ENCODE data around the gene VASP.

VASP gene

DNA sequence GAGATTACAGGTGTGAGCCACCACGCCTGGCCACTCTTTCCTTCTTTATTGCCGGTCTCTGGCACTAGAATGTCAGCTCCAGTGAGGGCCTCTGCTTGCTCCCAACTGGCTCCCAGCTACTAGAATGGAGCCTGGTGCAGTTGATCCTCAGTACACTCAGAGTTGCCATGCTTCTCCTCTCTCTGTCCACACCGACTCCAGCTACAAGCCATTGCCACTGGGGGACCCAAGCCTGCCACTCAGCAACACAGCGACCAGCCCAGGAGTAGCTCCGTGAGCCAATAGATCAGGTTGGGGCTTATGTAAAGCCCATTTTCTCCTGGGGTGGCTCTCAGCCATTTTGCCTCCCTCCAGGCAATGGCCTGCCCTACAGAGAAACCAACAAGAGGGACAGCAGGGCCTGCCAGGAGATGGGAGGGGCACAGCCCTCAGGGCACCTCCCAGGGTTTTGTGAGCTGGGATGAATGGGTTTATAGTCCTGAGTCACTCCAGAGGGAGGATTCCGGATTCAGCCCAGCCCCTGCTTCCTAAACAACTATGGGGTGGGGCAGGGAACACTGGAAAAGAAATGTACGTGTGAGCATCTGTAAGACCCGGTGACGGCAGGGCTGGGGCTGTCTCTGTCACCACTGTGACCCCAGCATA is 40.8 kb downstream of the VASP start:
- in situ Hi-C loops (cut with MboI; ENCODE audit: low sequenced_read_pairs), result no loop called here

DNA sequence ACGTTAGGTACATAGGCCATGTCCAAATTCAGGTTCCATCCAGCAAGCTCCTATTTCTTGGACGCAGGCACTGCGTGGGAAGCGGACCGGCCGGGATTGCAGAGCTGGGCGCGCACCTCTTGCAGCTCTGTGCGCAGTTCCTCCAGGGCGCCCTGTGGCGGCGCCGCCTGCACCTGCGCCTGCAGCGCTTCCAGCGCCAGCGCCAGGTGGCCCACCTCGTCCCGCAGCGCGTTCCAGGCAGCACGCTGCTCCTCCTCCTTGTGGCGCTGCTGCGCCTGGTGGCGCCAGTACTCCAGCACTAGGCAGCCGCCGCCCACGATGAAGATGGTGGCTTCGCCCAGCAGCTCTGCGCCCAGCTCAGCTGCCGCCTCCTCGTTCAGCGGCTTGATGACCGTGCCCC is 46.2 kb downstream of the VASP start:
- in situ Hi-C loops (cut with MboI; ENCODE audit: low sequenced_read_pairs), result no loop called here

DNA sequence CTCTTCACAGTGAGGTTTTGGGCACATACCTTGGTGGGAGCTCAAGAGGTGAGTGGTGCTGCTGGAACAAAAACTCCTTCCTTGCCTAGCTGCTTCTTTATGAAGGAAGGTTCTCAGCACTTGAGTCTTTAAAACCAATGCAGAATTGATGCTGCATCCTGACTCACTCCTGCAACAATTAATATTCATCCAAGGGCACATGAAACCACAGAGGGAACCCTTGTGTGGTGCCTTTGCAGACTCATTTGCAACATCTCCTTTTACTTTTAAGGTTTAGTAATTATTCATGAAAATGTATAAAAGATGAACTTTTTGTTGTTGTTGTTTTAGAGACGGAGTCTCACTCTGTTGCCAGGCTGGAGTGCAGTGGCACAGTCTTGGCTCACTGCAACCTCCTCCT is 47.2 kb downstream of the VASP start:
- in situ Hi-C loops (cut with MboI; ENCODE audit: low sequenced_read_pairs), result no loop called here

DNA sequence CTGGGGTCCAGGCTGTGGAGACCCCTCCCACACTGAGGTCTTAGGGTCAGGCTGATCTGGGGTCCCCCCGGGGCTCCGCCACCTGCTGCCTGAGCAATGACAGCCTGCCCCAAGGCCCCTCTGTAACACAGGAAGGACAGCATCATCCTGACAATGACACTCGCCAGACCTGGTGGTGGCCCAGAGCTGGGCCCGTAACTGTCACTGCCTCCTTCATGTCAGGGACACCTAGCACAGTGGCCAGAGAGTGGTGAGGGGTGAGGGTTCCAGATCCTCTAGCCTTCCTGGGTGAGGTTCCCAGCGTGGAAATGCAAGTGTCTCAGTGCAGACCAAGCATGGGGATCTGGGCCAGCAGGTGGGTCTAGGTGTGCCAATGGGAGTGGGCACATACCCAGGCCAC is 49.6 kb downstream of the VASP start:
- in situ Hi-C loops (cut with MboI; ENCODE audit: low sequenced_read_pairs), result no loop called here

DNA sequence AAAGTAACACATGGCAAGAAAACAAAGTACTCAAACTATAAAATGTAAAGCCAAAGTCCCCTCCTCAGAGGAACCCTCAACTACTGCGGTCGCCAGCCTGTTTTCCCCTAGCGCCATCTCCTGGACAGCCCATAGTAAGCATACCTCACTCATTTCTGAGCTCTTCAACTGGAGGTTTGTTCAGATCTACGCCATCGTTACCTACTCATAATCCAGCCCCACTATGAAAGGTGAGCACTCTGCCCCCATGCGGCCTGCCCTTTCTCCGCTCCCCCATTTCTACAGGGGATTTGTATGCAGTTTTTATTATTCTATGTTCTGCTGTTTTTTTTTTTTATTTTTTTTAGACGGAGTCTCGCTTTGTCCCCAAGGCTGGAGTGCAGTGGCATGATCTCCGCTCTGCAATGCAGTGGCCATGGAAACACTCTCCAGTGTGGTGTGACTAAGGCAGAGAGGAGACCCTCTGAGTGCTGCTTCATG is 51.2 kb downstream of the VASP start:
- in situ Hi-C loops (cut with MboI; ENCODE audit: low sequenced_read_pairs), result no loop called here

DNA sequence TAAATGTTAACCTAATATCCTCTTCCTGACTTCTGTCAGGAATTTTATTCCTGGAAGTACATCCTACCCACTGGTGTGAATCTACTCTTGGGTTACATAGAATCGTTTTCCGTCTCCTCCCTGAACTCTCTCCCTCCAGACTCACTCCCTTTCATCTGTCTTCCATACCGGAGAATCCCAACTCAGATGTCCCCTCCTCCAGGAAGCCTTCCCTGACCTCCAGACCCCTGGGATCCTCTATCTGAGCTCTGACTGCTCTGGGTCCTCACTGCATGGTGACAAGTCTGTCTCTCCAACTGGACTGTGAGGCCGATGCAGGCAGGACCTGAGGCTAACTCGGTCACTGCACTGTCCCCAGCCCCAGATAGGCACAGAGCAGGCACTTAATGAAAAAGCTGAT is 52.8 kb downstream of the VASP start:
- in situ Hi-C loops (cut with MboI; ENCODE audit: low sequenced_read_pairs), result no loop called here

DNA sequence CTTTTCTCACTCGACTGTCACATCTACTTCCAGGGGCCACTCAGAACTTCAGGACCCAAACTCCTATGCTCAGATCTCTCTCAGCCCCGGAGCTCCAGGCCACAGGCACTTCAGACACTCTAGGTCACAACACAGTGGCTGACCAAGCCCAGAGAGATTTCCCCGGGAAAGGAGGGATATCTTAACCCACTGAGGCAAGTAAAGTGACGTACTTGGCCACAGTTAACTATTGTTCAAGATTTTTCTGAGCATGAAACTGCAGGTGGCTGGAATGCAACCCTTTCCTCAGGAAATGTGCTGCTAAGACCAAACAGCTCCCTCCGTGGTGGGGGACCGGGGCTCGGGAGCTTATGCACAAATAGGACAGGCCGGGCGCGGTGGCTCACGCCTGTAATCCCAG is 53.4 kb downstream of the VASP start:
- in situ Hi-C loops (cut with MboI; ENCODE audit: low sequenced_read_pairs), result no loop called here

DNA sequence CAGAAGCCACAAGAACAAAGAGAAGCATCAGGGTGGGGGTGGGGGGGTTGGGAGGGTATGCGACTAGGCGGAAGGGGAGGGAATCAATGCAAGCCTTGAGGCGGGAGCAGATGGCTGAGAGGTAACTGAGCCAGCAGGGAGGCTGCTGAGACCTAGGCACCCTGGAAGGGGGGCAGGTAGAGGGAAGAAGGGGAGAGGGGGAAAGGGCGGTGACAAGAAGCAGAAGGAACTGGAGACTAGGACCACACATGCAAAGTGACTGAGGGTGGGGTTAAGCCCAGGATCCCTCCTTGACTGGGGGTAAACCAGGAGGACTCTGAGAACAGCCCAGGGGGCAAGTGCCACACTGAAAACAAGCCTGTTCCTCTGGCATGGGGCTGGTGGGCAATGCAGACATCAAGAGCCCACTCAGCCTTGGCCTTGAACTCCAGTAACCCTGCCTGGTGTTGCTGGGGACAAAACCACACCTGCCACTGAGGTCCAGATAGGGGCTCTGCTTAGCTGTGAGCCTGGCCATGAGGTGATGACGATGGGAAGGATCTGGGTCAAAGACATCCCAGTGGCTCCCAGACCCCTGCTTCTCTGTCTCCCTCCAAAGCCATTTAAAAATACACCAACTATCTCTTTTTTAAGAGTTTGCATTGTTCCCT is 57.0 kb downstream of the VASP start:
- in situ Hi-C loops (cut with MboI; ENCODE audit: low sequenced_read_pairs), result no loop called here

DNA sequence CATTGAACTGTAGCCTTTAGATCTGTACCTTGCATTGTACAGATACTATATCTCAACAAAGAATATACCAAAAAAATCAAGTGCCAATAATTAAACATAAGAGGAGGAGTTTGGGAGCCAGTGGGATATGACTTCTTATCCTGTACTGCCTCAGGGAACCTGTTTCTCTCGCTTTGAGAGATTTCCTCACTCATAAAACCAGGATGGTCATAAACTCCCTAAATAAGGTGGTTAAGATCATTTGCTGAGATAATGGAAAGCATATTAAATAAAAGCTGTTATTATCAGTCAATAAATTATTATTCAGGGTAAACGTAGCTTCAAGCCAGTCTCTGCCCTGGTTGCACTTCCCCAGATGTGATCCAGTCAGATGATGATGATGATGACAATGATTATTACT is 60.3 kb downstream of the VASP start:
- in situ Hi-C loops (cut with MboI; ENCODE audit: low sequenced_read_pairs), result no loop called here

DNA sequence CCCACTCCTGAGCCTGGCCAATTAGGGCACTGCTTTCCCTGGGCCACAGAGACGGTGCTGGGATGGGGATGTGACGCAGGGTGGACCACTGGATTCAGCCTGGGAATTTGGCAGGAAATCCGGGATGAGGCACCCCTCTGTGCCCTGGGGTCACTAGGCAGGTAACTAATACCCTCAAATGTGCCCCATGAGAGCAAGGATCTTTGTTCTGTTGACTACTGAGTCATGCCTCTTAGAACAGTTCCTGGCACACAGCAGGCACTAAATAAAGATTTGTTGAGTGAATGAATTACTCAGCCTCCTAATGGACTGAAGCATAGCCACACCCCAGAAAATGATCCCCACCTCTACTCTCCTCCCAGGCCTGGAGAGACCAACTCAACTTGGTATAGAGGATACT is 61.5 kb downstream of the VASP start:
- in situ Hi-C loops (cut with MboI; ENCODE audit: low sequenced_read_pairs), result no loop called here

DNA sequence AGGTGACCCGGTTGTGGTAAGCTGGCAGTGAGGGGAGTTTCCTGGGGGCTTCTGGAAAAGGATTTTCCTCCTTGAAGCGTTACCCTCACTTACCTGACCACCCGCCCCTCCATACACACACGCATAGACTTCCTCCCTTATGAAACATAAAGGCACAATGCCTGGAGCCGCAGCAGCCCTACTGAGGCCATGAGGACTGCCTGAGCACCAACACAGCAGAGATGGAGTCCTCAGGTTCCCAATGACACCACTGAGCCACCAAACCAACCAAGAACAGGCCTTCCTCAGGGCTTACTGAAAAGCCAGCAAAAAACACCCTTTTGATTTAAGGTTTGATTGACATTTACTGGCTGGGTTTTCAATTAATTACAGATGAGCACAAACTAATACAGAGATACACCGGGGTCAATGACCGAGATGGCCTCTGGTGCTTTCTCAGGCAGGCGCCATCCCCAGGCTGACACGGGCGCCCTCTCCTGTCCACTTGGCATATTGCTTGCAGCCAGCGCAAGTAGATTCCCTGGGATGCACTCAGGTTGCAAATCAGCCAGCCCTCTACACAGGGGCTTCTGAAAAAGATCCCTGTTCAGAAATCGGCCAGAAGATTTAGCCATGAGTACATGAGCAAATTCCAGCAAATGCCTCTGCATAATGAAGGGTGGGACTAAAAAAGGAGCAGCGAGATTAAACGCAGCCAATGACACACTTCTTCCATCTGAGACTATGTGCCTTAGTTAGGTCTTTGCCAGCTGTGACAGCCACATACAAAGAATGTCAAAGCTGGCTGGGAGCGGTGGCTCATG is 62.5 kb downstream of the VASP start:
- in situ Hi-C loops (cut with MboI; ENCODE audit: low sequenced_read_pairs), result no loop called here

DNA sequence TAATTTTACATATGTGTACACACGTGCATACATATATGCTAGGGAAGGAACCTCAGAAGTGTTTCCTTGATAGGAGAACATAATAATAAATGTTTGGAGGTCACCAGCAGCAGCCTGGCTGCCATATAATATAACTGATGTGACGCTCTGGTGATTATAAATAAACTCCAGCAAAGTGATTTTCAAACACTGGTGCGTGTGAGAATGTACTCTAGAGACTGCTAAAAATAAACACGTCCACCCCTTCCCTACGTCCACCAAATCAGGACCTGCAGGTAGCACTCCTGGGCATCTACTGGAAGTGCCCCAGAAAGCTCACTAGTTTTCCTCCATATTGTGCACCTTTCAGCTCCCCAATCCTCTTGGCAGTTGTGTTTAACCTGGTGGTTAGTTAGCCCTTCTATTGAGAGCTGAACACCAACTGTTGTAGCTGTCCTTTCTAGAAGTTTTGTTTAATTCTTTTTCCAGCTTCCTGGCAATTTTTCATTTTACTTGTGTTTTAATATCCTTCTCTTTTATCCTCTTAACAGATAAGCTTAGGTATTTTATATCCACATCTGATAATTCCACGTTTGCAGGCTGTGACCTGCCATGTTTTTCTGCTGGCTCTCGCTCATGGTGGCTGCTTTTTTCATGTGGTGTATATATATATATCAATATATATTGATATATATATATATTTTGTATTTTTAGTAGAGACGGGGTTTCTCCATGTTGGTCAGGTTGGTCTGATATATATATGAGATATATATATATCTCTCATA is 64.4 kb downstream of the VASP start:
- in situ Hi-C loops (cut with MboI; ENCODE audit: low sequenced_read_pairs), result no loop called here

DNA sequence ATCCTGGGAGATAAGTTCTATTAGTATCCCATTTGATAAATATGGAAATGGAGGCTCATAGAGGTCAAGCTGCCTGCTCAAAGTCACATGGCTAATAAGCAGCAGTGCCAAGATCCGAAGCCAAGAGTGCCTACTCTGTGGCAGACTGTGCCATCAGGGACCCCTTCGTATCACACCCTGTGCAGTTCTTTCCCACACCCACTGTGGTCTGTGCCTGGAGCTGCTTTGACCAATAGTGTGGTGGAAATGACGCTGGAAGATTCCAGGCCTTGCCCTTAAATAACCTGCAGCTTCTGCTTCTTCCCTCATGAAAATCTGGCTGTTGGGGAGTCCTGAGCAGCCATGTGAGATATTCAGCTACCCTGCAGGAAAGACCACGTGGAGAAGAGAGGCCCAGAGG is 67.2 kb downstream of the VASP start:
- in situ Hi-C loops (cut with MboI; ENCODE audit: low sequenced_read_pairs), result no loop called here

DNA sequence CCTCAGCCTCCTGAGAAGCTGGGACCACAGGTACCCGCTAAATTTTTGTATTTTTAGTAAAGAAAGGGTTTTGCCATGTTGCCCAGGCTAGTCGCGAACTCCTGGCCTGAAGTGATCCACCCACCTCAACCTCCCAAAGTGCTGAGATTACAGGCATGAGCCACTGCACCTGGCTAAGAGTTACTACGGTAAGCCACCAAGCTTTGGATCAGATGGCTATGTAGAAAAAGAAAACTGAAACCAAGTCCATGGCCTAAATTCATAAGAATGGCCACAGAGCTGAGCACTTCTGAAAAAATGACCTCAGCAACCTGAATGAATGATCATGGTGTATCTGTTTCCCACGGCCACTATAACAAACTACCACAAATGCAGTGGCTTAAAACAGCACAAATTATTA is 67.9 kb downstream of the VASP start:
- in situ Hi-C loops (cut with MboI; ENCODE audit: low sequenced_read_pairs), result no loop called here
